Measurements from ENCODE around the gene AFF3.

GRCh38 chr2:99613980-99614379 lies 528.4 kb downstream of the AFF3 start:
- TF ChIP-seq EZH2 (IDR thresholded peaks at IDR 0.05; ENCODE audit: borderline replicate concordance) (no peak), EZH2phosphoT487 (IDR thresholded peaks at IDR 0.05; ENCODE audit: low read depth, severe bottlenecking, unreplicated experiment) (no peak)
- TF ChIP-seq, protein P1, sequence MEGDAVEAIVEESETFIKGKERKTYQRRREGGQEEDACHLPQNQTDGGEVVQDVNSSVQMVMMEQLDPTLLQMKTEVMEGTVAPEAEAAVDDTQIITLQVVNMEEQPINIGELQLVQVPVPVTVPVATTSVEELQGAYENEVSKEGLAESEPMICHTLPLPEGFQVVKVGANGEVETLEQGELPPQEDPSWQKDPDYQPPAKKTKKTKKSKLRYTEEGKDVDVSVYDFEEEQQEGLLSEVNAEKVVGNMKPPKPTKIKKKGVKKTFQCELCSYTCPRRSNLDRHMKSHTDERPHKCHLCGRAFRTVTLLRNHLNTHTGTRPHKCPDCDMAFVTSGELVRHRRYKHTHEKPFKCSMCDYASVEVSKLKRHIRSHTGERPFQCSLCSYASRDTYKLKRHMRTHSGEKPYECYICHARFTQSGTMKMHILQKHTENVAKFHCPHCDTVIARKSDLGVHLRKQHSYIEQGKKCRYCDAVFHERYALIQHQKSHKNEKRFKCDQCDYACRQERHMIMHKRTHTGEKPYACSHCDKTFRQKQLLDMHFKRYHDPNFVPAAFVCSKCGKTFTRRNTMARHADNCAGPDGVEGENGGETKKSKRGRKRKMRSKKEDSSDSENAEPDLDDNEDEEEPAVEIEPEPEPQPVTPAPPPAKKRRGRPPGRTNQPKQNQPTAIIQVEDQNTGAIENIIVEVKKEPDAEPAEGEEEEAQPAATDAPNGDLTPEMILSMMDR (IDR thresholded peaks at IDR 0.05; ENCODE audit: poor library complexity) = no peak

All from hepatocyte (in vitro differentiated cells).